ENCODE data around the gene FHOD3.

- TF ChIP-seq CTCF (conservative IDR thresholded peaks at IDR 0.05; ENCODE audit: low read depth, low read length) (no peak), EZH2 (IDR thresholded peaks at IDR 0.05; ENCODE audit: borderline replicate concordance, low read depth, low read length, poor library complexity, severe bottlenecking) (no peak)
Observed at GRCh38 chr18:36465970-36466369, 168.5 kb downstream of the FHOD3 start.

Measured in A673 (cell line).